ENCODE measurements around the gene MCRS1. TPM values are rescaled to one million over a fixed set of nuclear protein-coding genes. Genes with fewer than 3 reads are reported as not detected.

The MCRS1 gene
- total and polyA plus RNA-seq, 2 experiments from 2014 or later = 105 to 139 TPM

GRCh38 chr12:49564686-49565405, 3.1 kb downstream of the MCRS1 start:
- no peaks in the 10 kb centered on the region for H3K9me2 ChIP-seq (ENCODE audit: insufficient read depth)
- no peak overlapping the region for H3K27ac ChIP-seq (ENCODE audit: low read depth)
- no peak overlapping the region for H3K4me2 ChIP-seq
- no peak overlapping the region for H3K4me3 ChIP-seq
- H3K27ac Mint-ChIP-seq = no peak overlapping the region
- TF ChIP-seq ZNF331 (CRISPR knock-in tag; IDR thresholded peaks at IDR 0.05; ENCODE audit: low read depth) = no peak
- no peak for TF ChIP-seq ETS1 (IDR thresholded peaks at IDR 0.05)
- TF ChIP-seq JUNB (IDR thresholded peaks at IDR 0.05; ENCODE audit: unreplicated experiment) = no peak
- no peak for TF ChIP-seq ZNF462 (CRISPR knock-in tag; IDR thresholded peaks at IDR 0.05)
- no peak for TF ChIP-seq REST (IDR thresholded peaks at IDR 0.05; ENCODE audit: unreplicated experiment)
- no peak for TF ChIP-seq NANOG (IDR thresholded peaks at IDR 0.05; ENCODE audit: borderline replicate concordance)
- no peak for TF ChIP-seq EZH2phosphoT487 (IDR thresholded peaks at IDR 0.05; ENCODE audit: unreplicated experiment)
- TF ChIP-seq CREB1 (CRISPR knock-in tag; IDR thresholded peaks at IDR 0.05; ENCODE audit: low read depth) = no peak
- no peak for TF ChIP-seq CTCF (conservative IDR thresholded peaks at IDR 0.05; ENCODE audit: low read depth in 2 of 2)
- TF ChIP-seq STAT1 (IDR thresholded peaks at IDR 0.05; ENCODE audit: unreplicated experiment) = no peak
- TF ChIP-seq POLR2AphosphoS5 (IDR thresholded peaks at IDR 0.05; ENCODE audit: low read depth) = no peak
- TF ChIP-seq EZH2 (IDR thresholded peaks at IDR 0.05; ENCODE audit: low read depth, unreplicated experiment) = no peak
- TF ChIP-seq ZNF114 (CRISPR knock-in tag; IDR thresholded peaks at IDR 0.05) = no peak
- H2AFZ ChIP-seq = no peak overlapping the region
- peaks cover 54% of the 10 kb centered on the region for H3K36me3 Mint-ChIP-seq (ENCODE audit: low read depth)
- H3K27me3 Mint-ChIP-seq (ENCODE audit: insufficient read depth, low read depth, poor library complexity) = peaks cover 16% of the 10 kb centered on the region
- H3K36me3 ChIP-seq (ENCODE audit: insufficient read depth) = peaks cover 25% of the 10 kb centered on the region
- H3K4me1 ChIP-seq (ENCODE audit: insufficient read depth) = peaks cover 6% of the 10 kb centered on the region
- no peaks in the 10 kb centered on the region; the same call in 2 of the 3 replicates for H3K9me3 Mint-ChIP-seq
- DNase-seq (ENCODE audit: low spot score) = no peak
- no peaks in the 10 kb centered on the region for H4K20me1 ChIP-seq (replicated peaks; ENCODE audit: insufficient read depth)
- ATAC-seq = no peak
- 0 out of 3 replicates have a peak, but pooled peaks cover 3% of the 10 kb centered on the region for H3K4me1 Mint-ChIP-seq
- H3K27me3 ChIP-seq (ENCODE audit: insufficient read depth) = no peaks in the 10 kb centered on the region
- peaks cover 4% of the 10 kb centered on the region; the same call in 1 of the 2 replicates for H3F3A ChIP-seq (replicated peaks; ENCODE audit: low read depth)
- no peak overlapping the region for H3K4me3 Mint-ChIP-seq
- H3K79me2 ChIP-seq (replicated peaks; ENCODE audit: insufficient read depth) = peaks cover 26% of the 10 kb centered on the region
